GM13976 (cell line): ENCODE data around the gene SFSWAP.
A peak's percentile ranks its signal among the peaks of the same experiment; 100 is the strongest.

Experiments
- DNase-seq: peaks from one replicate; pipeline ENCODE4 v3.0.0; 2012; ENCODE audit warnings: low spot score
- in situ Hi-C: fragments of 300-500 bp; cut with MboI; formaldehyde crosslinking; loops from one replicate; pipeline ENCODE4 v1.12.0; 2022; ENCODE audit warnings: low sequenced_read_pairs, mixed read lengths, inconsistent platforms; ENCODE audit not compliant: unreplicated experiment
- TF ChIP-seq, protein P1 (sequence below): IDR thresholded peaks from 2 replicates; pipeline ENCODE4 v1.5.1; 2012; ENCODE audit warnings: borderline replicate concordance, mild to moderate bottlenecking; ENCODE audit not compliant: insufficient read depth; ENCODE audit errors: extremely low read depth, missing control alignments, control extremely low read depth

The SFSWAP gene

DNA sequence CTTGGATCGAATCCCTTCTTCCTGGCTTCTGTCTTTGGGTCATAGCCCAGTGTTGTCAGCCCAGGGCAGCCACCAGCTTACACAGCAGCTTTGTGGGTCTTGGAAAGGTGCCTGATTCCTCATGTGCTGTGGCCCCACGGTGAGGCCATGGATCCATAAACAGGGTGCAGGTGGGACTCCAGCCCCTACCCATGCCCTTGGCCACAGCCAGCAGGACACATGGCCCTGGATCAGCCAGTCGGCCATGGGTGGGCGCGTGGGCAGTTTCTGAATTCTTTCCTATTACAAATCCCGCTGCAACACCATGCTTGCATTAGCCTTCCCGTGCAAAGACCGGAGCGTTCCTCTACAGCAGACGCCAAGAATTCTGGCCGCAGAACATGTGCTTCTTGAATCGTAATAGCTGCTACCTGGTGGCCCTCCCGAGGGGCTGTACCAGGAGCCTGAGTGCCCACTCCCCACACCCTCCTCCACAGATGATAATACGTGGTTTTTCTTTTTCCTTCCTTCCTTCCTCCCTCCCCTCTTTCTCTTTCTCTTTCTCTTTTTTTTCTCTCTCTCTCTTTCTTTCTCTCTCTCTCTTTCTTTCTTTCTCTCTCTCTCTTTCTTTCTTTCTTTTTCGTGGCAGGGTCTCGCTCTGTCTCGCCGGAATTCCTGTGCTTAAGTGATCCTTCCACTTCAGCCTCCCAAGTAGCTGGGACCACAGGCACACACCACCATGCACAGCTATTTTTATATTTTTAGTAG lies 114.4 kb downstream of the SFSWAP start:
- TF ChIP-seq, protein P1, sequence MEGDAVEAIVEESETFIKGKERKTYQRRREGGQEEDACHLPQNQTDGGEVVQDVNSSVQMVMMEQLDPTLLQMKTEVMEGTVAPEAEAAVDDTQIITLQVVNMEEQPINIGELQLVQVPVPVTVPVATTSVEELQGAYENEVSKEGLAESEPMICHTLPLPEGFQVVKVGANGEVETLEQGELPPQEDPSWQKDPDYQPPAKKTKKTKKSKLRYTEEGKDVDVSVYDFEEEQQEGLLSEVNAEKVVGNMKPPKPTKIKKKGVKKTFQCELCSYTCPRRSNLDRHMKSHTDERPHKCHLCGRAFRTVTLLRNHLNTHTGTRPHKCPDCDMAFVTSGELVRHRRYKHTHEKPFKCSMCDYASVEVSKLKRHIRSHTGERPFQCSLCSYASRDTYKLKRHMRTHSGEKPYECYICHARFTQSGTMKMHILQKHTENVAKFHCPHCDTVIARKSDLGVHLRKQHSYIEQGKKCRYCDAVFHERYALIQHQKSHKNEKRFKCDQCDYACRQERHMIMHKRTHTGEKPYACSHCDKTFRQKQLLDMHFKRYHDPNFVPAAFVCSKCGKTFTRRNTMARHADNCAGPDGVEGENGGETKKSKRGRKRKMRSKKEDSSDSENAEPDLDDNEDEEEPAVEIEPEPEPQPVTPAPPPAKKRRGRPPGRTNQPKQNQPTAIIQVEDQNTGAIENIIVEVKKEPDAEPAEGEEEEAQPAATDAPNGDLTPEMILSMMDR: no peak
- in situ Hi-C loops: no loop called here
- DNase-seq: no peak

DNA sequence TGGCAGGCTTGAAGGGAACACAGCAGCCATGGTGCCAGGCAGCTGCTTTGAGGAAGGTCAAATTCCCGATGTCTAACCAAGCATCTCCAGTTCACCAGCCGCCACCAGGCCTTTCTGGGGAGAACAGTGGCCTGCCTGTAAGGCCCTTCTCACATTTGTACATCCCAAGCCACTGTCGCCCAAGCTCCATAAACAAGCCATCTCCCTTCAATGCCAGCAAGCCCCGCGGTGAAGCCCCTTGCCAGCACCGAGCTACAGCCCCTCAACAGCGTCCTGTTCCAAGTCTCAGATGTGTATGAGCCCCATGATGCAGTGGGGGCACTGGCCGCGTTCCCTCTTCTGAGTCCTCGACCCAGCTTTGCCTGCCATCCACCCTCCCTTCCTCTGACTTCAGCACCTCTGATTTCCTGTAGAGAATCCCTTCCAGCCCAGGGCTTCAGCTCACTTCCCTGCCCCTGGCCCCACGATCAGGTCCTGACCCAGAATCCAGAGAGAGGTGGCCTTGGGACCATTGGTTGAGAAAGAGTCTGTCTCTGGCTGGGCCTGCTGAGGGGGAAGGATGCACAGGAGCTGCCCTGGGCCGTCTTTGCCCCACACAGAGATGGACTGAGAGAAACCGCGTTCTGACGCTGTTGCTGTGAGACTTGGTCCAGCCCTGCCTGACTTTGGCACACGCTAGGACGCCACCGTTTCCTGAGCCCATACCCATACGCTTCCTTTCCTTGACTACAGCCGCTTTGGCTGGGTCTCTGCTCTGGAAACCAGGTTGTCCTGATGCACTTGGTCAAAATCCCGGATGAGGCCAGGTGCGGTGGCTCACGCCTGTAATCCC lies 115.4 kb downstream of the SFSWAP start:
- no peak for DNase-seq
- in situ Hi-C loops: no loop called here
- TF ChIP-seq, protein P1: no peak

DNA sequence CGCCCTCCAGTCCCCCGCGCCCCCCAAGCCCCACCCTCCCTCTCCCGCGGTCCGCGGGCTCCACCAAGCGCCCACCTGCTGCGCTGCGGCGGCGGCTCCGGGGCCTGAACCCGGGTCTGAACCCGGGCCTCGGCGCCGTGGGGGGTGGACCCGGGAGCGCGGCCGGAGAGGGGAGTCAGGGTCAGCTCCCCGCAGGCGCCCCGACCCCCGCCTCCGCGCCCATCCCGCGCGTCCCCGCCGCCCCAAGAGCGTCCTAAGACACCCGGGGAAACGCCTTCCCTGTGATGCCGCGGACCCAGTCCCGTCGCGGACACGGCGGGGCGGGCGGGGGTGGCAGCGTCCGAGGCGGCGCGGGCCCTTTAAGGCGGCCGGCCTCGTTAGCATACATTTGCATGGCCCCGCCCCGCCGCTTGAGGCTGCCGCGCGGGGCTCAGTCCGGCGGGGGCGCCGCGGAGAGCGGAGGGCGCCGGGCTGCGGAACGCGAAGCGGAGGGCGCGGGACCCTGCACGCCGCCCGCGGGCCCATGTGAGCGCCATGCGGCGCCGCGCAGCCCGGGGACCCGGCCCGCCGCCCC lies 117.2 kb downstream of the SFSWAP start, which contains the start of gene MMP17:
TSS of gene MMP17 (plus strand) at position 433 of the 574 bp plus-strand sequence. CDS start at position 535, 102 bp downstream.
- in situ Hi-C loops: no loop called here
- peak; percentile 75 for DNase-seq
- TF ChIP-seq, protein P1: peak; percentile 40

DNA sequence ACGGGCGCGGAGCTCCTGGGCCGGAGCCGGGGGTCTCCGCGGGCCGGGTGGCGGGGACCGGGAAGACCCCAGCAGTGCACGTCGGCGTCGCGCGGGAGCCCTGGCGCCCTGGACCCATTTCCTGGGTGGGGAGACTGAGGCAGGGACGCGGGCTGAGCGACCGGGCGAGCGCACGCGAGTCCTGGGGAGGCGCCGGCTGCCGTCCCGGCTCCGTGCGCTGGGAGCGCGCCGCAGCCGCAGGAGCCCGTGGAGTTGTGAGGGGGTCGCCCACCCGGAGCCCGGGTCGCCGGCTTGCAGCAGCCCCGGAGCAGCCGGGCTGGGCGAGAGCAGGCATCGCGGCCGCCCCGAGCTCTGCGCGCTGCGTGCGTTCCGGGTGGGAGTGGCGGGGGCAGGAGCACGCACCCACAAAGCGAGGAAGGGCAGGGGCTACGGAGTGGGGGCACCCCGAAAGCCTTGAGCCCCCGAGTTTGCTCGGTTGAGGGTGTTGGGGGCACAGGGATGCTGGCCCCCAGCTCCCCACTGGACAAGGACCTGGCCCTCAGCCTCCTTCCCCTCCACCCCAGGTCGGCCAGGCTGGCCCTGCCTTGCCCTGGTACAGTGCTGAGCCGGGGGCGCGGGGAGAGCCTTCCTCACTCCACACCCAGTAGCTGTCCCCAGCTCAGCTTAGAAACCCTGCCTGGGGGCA lies 117.9 kb downstream of the SFSWAP start:
- TF ChIP-seq, protein P1: no peak
- in situ Hi-C loops: no loop called here
- DNase-seq: no peak

DNA sequence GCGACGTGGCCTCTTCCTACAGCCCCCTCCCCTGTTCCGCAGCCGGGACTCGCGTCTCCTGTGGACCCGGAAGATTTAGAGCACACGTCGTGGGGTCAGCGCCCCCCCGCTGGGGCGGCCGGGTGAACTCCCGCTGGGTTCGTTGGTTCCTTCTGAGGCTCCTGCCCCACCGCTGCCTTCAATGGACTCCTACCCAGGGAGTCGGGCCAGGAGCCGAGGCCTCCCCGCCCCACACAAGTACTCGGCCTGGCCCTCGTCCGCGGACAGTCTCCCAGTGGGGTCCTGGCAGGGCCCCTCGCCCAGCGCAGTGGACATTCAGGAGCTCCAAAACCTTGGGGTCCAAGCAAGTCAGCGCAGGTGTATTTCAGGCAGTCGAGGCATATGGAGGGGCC lies 118.5 kb downstream of the SFSWAP start:
- DNase-seq: no peak
- TF ChIP-seq, protein P1: no peak
- in situ Hi-C loops: no loop called here

DNA sequence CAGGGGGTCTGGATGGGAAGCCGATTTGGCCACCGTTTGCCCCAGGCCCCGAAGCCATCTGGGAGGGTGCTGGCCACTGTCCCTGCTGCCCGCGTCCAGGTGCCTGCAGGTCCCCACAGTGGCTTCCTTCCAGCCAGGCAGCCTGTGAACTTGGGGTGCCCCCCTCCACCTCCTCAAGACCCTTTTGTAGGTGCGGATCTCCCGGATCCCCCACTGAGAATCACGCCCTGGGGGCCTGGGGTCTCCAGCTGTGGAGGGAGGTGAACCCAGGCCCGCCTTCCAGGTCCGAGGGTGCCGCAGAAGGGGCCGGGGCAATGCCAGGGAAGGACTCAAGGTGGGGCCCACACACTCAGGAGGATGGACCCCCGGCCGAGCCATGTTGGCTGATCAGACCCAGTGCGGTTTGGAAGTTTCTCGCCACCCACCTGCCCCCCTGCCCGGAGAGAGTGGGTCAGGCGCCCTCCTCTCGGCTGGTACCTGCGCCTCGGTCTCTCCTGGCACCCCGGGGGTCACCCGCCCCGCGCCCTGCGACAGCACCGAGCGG lies 119.0 kb downstream of the SFSWAP start:
- TF ChIP-seq, protein P1: no peak
- DNase-seq: no peak
- in situ Hi-C loops: no loop called here
